Trophoblast cell (in vitro differentiated cells and primary cell): ENCODE results near the gene PPP2R5D.

Source experiments
- DNase-seq, 2 donors: peaks; one replicate each; pipeline ENCODE4 v3.0.0-alpha.2; 2016
- H2AFZ ChIP-seq: 2 replicates; pipeline ENCODE4 v1.6.1; 2013; ENCODE audit warnings: low read length, moderate library complexity, mild to moderate bottlenecking; ENCODE audit not compliant: insufficient read depth, poor library complexity
- H2AK5ac ChIP-seq: 2 replicates; pipeline ENCODE4 v1.6.1; 2013; ENCODE audit warnings: mild to moderate bottlenecking, low read length
- H2BK120ac ChIP-seq: 2 replicates; pipeline ENCODE4 v1.6.1; 2013; ENCODE audit warnings: low read length, mild to moderate bottlenecking, moderate library complexity; ENCODE audit not compliant: insufficient read depth, poor library complexity
- H2BK12ac ChIP-seq: 2 replicates; pipeline ENCODE4 v1.6.1; 2013; ENCODE audit warnings: mild to moderate bottlenecking, low read length, moderate library complexity
- H2BK5ac ChIP-seq: 2 replicates; pipeline ENCODE4 v1.6.1; 2013; ENCODE audit warnings: low read length, low read depth, moderate library complexity, mild to moderate bottlenecking; ENCODE audit not compliant: poor library complexity
- H3K14ac ChIP-seq: 2 replicates; pipeline ENCODE4 v1.6.1; 2013; ENCODE audit warnings: mild to moderate bottlenecking, low read length
- H3K18ac ChIP-seq: 2 replicates; pipeline ENCODE4 v1.6.1; 2013; ENCODE audit warnings: mild to moderate bottlenecking, low read length
- H3K23ac ChIP-seq: 2 replicates; pipeline ENCODE4 v1.6.1; 2013; ENCODE audit warnings: low read length
- H3K27ac ChIP-seq: 2 replicates; pipeline ENCODE4 v1.5.1; 2013; ENCODE audit warnings: low read depth, mild to moderate bottlenecking, inconsistent platforms, low read length, moderate library complexity
- H3K27me3 ChIP-seq: 2 replicates; pipeline ENCODE4 v1.6.1; 2013; ENCODE audit warnings: inconsistent platforms, mild to moderate bottlenecking, low read length, moderate library complexity; ENCODE audit not compliant: insufficient read depth
- H3K36me3 ChIP-seq, 2 experiments: 1 replicate in 1 of 2; 2 replicates in 1 of 2; pipeline ENCODE4 v1.6.1; 2013; ENCODE audit warnings: low read length in 2 of 2, mild to moderate bottlenecking in 2 of 2, moderate library complexity in 1 of 2; ENCODE audit not compliant: insufficient read depth in 2 of 2, control insufficient read depth in 1 of 2
- H3K4ac ChIP-seq: 2 replicates; pipeline ENCODE4 v1.6.1; 2013; ENCODE audit warnings: low read depth, mild to moderate bottlenecking, low read length, moderate library complexity
- H3K4me1 ChIP-seq, 2 experiments: 1 replicate in 1 of 2; 2 replicates in 1 of 2; pipeline ENCODE4 v1.6.1; 2013; ENCODE audit warnings: low read length in 2 of 2, mild to moderate bottlenecking in 2 of 2, moderate library complexity in 1 of 2; ENCODE audit not compliant: insufficient read depth in 2 of 2, control insufficient read depth in 1 of 2
- H3K4me2 ChIP-seq: 2 replicates; pipeline ENCODE4 v1.6.1; 2013; ENCODE audit warnings: inconsistent platforms, mild to moderate bottlenecking, low read length, moderate library complexity
- H3K4me3 ChIP-seq: 2 replicates; pipeline ENCODE4 v1.5.1; 2013; ENCODE audit warnings: mild to moderate bottlenecking, low read depth, low read length, inconsistent platforms
- H3K79me1 ChIP-seq: one replicate; pipeline ENCODE4 v1.6.1; 2013; ENCODE audit warnings: low read length
- H3K79me2 ChIP-seq: 2 replicates; pipeline ENCODE4 v1.6.1; 2013; ENCODE audit warnings: low read length, mild to moderate bottlenecking; ENCODE audit not compliant: control insufficient read depth, insufficient read depth, poor library complexity
- H3K9ac ChIP-seq: 2 replicates; pipeline ENCODE4 v1.6.1; 2013; ENCODE audit warnings: mild to moderate bottlenecking, low read length
- H3K9me3 ChIP-seq: 2 replicates; pipeline ENCODE4 v1.6.1; 2013; ENCODE audit warnings: low read depth, mild to moderate bottlenecking, control low read depth, inconsistent platforms, low read length; ENCODE audit not compliant: insufficient read depth
- H4K12ac ChIP-seq: 2 replicates; pipeline ENCODE4 v1.6.1; 2013; ENCODE audit warnings: low read depth, mild to moderate bottlenecking, low read length, moderate library complexity
- H4K8ac ChIP-seq: 2 replicates; pipeline ENCODE4 v1.6.1; 2013; ENCODE audit warnings: low read depth, mild to moderate bottlenecking, low read length, moderate library complexity
- H4K91ac ChIP-seq: one replicate; pipeline ENCODE4 v1.6.1; 2013; ENCODE audit warnings: low read depth, mild to moderate bottlenecking, low read length, moderate library complexity
- whole genome bisulfite sequencing: extraction: QIAGEN DNeasy Blood & Tissue Kit; methylation state at CpG from one replicate; pipeline ENCODE4 v1.1.7; 2013; ENCODE audit warnings: missing lambda C conversion rate; ENCODE audit not compliant: insufficient read length, insufficient coverage; ENCODE audit errors: extremely low coverage; 5-methylcytosine and 5-hydroxymethylcytosine counted together

Gene PPP2R5D

DNA sequence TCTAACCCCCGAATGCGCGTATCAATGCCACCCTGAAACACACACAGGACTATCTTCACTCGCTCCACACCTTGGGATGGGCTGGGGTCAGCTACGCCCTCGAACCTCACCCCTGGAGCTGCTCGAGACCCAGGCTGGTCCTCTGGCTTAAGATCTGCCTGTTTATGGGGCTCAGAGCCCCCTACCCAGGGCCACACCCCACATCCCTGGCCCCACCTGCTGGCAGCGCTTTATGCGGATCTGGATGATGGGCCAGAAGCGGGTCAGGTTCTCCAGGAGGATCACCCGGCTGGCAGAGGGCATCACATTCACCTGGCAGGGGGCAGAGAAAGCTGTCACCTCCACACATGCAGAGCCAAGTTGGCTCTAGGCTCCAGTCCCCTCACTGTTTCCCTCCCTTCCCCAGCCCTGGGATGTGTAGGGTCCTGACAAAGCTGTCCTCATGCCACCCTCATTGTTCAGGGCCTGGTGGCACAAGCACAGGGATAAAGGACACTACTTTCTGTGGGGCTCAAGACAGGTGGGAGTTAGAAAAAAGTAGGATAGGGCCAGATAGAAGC lies 61.1 kb downstream of the PPP2R5D start:
- H3K4me1 ChIP-seq = no peaks in the 10 kb centered on the region
- H2BK120ac ChIP-seq = no peak overlapping the region
- no peaks in the 10 kb centered on the region for H3K9me3 ChIP-seq
- no peak overlapping the region for H3K4ac ChIP-seq
- H3K4me3 ChIP-seq = no peak overlapping the region
- H3K27me3 ChIP-seq = no peaks in the 10 kb centered on the region
- H4K12ac ChIP-seq = no peak overlapping the region
- no CpG with 5 or more reads among the region's 11 CpGs for WGBS
- H3K14ac ChIP-seq = no peak overlapping the region
- no peaks in the 10 kb centered on the region for H3K79me2 ChIP-seq
- no peak overlapping the region for H2BK5ac ChIP-seq
- no peak overlapping the region for H2AK5ac ChIP-seq
- H4K91ac ChIP-seq = no peak overlapping the region
- H3K18ac ChIP-seq = no peak overlapping the region
- H3K9ac ChIP-seq = no peak overlapping the region
- H4K8ac ChIP-seq = no peak overlapping the region
- H3K27ac ChIP-seq = no peak overlapping the region
- peaks cover 71 to 74% of the 10 kb centered on the region in 2 experiments for H3K36me3 ChIP-seq
- no peak overlapping the region for H2AFZ ChIP-seq
- DNase-seq = no peak
- H3K23ac ChIP-seq = no peak overlapping the region
- no peaks in the 10 kb centered on the region for H3K79me1 ChIP-seq
- H3K4me2 ChIP-seq = no peak overlapping the region
- no peak overlapping the region for H2BK12ac ChIP-seq

DNA sequence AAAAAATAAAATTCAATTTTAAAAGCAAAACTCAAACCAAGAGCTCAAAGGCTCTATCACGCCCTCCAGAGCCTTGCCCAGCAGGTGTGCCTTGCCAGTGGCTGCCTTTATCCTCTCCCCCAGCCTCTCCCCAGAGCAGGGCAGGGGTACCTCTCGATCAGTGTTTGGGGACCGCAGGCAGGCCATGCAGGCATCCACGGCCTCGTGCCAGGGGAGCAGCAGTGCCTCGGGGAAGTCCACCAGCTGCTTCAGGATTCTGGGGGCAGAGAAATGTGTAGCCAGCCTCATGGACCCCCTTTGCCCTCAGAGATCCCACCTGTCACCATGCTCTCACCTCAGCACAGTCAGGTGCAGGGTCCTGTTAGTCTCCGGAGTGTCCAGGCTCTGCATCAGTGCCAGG lies 63.6 kb downstream of the PPP2R5D start:
- H3K27ac ChIP-seq = no peak overlapping the region
- DNase-seq = no peak
- H2BK12ac ChIP-seq = no peak overlapping the region
- H2AFZ ChIP-seq = no peak overlapping the region
- H3K9ac ChIP-seq = no peak overlapping the region
- no peak overlapping the region for H3K23ac ChIP-seq
- H3K4me1 ChIP-seq = peaks cover 8 to 20% of the 10 kb centered on the region in 2 experiments
- H3K4me2 ChIP-seq = no peak overlapping the region
- no peaks in the 10 kb centered on the region for H3K27me3 ChIP-seq
- peaks cover 71 to 74% of the 10 kb centered on the region in 2 experiments for H3K36me3 ChIP-seq
- H2BK120ac ChIP-seq = no peak overlapping the region
- no peak overlapping the region for H4K8ac ChIP-seq
- H3K18ac ChIP-seq = no peak overlapping the region
- H3K4ac ChIP-seq = no peak overlapping the region
- H3K14ac ChIP-seq = no peak overlapping the region
- H3K9me3 ChIP-seq = no peaks in the 10 kb centered on the region
- H2AK5ac ChIP-seq = no peak overlapping the region
- WGBS = no CpG with 5 or more reads among the region's 7 CpGs
- H2BK5ac ChIP-seq = no peak overlapping the region
- H4K91ac ChIP-seq = no peak overlapping the region
- H4K12ac ChIP-seq = no peak overlapping the region
- peaks cover 2% of the 10 kb centered on the region for H3K79me2 ChIP-seq
- peaks cover 2% of the 10 kb centered on the region for H3K79me1 ChIP-seq
- no peak overlapping the region for H3K4me3 ChIP-seq

DNA sequence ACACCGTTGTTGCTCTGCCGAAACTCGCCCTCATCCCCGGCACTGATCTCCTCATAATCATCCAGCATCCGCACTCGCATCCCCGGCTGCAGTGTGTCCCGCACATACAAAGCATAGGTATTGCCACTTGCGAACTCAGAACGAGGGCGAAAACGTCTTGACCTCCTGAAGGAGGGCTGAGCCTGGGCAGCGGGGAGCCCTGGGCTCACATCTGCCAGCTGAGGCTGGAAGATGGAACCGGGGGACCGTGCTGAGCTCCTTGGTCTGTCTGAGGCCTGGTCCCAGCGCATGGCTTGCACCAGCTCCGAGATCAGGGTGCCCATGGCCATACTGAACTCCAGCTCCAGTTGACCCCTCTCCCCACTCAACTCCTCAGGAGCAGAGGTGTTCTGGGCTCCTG lies 66.6 kb downstream of the PPP2R5D start:
- Histone ChIP-seq H3K27me3 (no peaks in the 10 kb centered on the region), H3K9me3 (no peaks in the 10 kb centered on the region), H2BK120ac (no peak overlapping the region), H3K23ac (no peak overlapping the region), H3K79me2 (peaks cover 8% of the 10 kb centered on the region), H3K4me2 (peak overlapping the region; percentile 14), H4K91ac (no peak overlapping the region), H2BK12ac (no peak overlapping the region), H3K79me1 (peaks cover 9% of the 10 kb centered on the region), H2AK5ac (no peak overlapping the region), H3K36me3 (peaks cover 47 to 53% of the 10 kb centered on the region in 2 experiments), H4K8ac (no peak overlapping the region), H3K27ac (no peak overlapping the region), H3K4me1 (peaks cover 18 to 38% of the 10 kb centered on the region in 2 experiments), H3K9ac (no peak overlapping the region), H2AFZ (no peak overlapping the region), H3K4ac (no peak overlapping the region), H3K18ac (no peak overlapping the region), H4K12ac (no peak overlapping the region), H3K4me3 (peak overlapping the region; percentile 21), H2BK5ac (no peak overlapping the region), H3K14ac (no peak overlapping the region)
- no peak for DNase-seq
- WGBS = no CpG with 5 or more reads among the region's 17 CpGs

GRCh38 chr6:43052225-43052841 lies 68.0 kb downstream of the PPP2R5D start:
- H3K4me1 ChIP-seq = peaks cover 18 to 39% of the 10 kb centered on the region in 2 experiments
- no peak overlapping the region for H3K9ac ChIP-seq
- no peaks in the 10 kb centered on the region for H3K9me3 ChIP-seq
- H3K4me3 ChIP-seq = no peak overlapping the region
- peak overlapping the region; percentile 99 for H3K4ac ChIP-seq
- peak overlapping the region; percentile 99 for H3K18ac ChIP-seq
- H4K12ac ChIP-seq = peak overlapping the region; percentile 97
- no peaks in the 10 kb centered on the region for H3K27me3 ChIP-seq
- H3K23ac ChIP-seq = no peak overlapping the region
- no CpG with 5 or more reads among the region's 19 CpGs for WGBS
- no peak overlapping the region for H2BK12ac ChIP-seq
- peaks cover 8% of the 10 kb centered on the region for H3K79me2 ChIP-seq
- peaks cover 33 to 43% of the 10 kb centered on the region in 2 experiments for H3K36me3 ChIP-seq
- H4K91ac ChIP-seq = peak overlapping the region; percentile 100
- no peak overlapping the region for H3K27ac ChIP-seq
- H2BK120ac ChIP-seq = no peak overlapping the region
- H2AK5ac ChIP-seq = peak overlapping the region; percentile 56
- H2BK5ac ChIP-seq = no peak overlapping the region
- H4K8ac ChIP-seq = peak overlapping the region; percentile 18
- H3K79me1 ChIP-seq = peaks cover 9% of the 10 kb centered on the region
- no peak for DNase-seq
- H3K4me2 ChIP-seq = peak overlapping the region; percentile 72
- H3K14ac ChIP-seq = no peak overlapping the region
- H2AFZ ChIP-seq = no peak overlapping the region
